ENCODE measurements around the gene SLAIN2.

Gene SLAIN2

GRCh38 chr4:48396043-48396442 is 54.7 kb downstream of the SLAIN2 start:
- H3K79me2 ChIP-seq (ENCODE audit: control insufficient read depth, low read length) = no peaks in the 10 kb centered on the region
- no peaks in the 10 kb centered on the region for H3K9me3 ChIP-seq (ENCODE audit: control insufficient read depth, insufficient read depth, low read length)
- H3F3A ChIP-seq (ENCODE audit: control insufficient read depth, insufficient read depth) = no peaks in the 10 kb centered on the region
- no peak overlapping the region for H3K4me2 ChIP-seq (ENCODE audit: low read length)
- no peak overlapping the region for H3K27ac ChIP-seq (ENCODE audit: low read depth, low read length)
- no peak overlapping the region for H3K4me3 ChIP-seq (ENCODE audit: low read length)
- H3K9me2 ChIP-seq (replicated peaks; ENCODE audit: control insufficient read depth, low read length) = no peaks in the 10 kb centered on the region
- H3K27me3 ChIP-seq (ENCODE audit: control insufficient read depth, low read length) = no peaks in the 10 kb centered on the region
- H4K20me1 ChIP-seq (ENCODE audit: control insufficient read depth, insufficient read depth, low read depth, low read length) = no peaks in the 10 kb centered on the region
- TF ChIP-seq CTCF (IDR thresholded peaks at IDR 0.05; ENCODE audit: low read depth, low read length, poor library complexity, severe bottlenecking) (no peak), EZH2phosphoT487 (IDR thresholded peaks at IDR 0.05; ENCODE audit: borderline replicate concordance, low read length) (no peak)
- H3K4me1 ChIP-seq (ENCODE audit: control insufficient read depth, low read length) = peaks cover 9% of the 10 kb centered on the region
- peaks cover 27% of the 10 kb centered on the region for H3K36me3 ChIP-seq (ENCODE audit: control insufficient read depth, low read length)

GRCh38 chr4:48400416-48400815 is 59.1 kb downstream of the SLAIN2 start:
- H3K79me2 ChIP-seq (ENCODE audit: control insufficient read depth, low read length) = no peaks in the 10 kb centered on the region
- H3K36me3 ChIP-seq (ENCODE audit: control insufficient read depth, low read length) = peaks cover 11% of the 10 kb centered on the region
- H3K9me3 ChIP-seq (ENCODE audit: control insufficient read depth, insufficient read depth, low read length) = no peaks in the 10 kb centered on the region
- no peaks in the 10 kb centered on the region for H3K9me2 ChIP-seq (replicated peaks; ENCODE audit: control insufficient read depth, low read length)
- H3K4me3 ChIP-seq (ENCODE audit: low read length) = no peak overlapping the region
- TF ChIP-seq EZH2phosphoT487 (IDR thresholded peaks at IDR 0.05; ENCODE audit: borderline replicate concordance, low read length) (no peak), CTCF (IDR thresholded peaks at IDR 0.05; ENCODE audit: low read depth, low read length, poor library complexity, severe bottlenecking) (no peak)
- no peaks in the 10 kb centered on the region for H3K4me1 ChIP-seq (ENCODE audit: control insufficient read depth, low read length)
- no peak overlapping the region for H3K4me2 ChIP-seq (ENCODE audit: low read length)
- H4K20me1 ChIP-seq (ENCODE audit: control insufficient read depth, insufficient read depth, low read depth, low read length) = no peaks in the 10 kb centered on the region
- H3K27ac ChIP-seq (ENCODE audit: low read depth, low read length) = no peak overlapping the region
- no peaks in the 10 kb centered on the region for H3K27me3 ChIP-seq (ENCODE audit: control insufficient read depth, low read length)
- H3F3A ChIP-seq (ENCODE audit: control insufficient read depth, insufficient read depth) = no peaks in the 10 kb centered on the region

- H3K4me3 ChIP-seq (ENCODE audit: low read length) = no peak overlapping the region
- H3K4me2 ChIP-seq (ENCODE audit: low read length) = no peak overlapping the region
- no peaks in the 10 kb centered on the region for H3K27me3 ChIP-seq (ENCODE audit: control insufficient read depth, low read length)
- no peak overlapping the region for H3K27ac ChIP-seq (ENCODE audit: low read depth, low read length)
- no peaks in the 10 kb centered on the region for H3K9me3 ChIP-seq (ENCODE audit: control insufficient read depth, insufficient read depth, low read length)
- H3K79me2 ChIP-seq (ENCODE audit: control insufficient read depth, low read length) = no peaks in the 10 kb centered on the region
- no peaks in the 10 kb centered on the region for H4K20me1 ChIP-seq (ENCODE audit: control insufficient read depth, insufficient read depth, low read depth, low read length)
- no peaks in the 10 kb centered on the region for H3K9me2 ChIP-seq (replicated peaks; ENCODE audit: control insufficient read depth, low read length)
- no peaks in the 10 kb centered on the region for H3F3A ChIP-seq (ENCODE audit: control insufficient read depth, insufficient read depth)
- H3K4me1 ChIP-seq (ENCODE audit: control insufficient read depth, low read length) = no peaks in the 10 kb centered on the region
- H3K36me3 ChIP-seq (ENCODE audit: control insufficient read depth, low read length) = peaks cover 6% of the 10 kb centered on the region
- no peak for TF ChIP-seq CTCF (IDR thresholded peaks at IDR 0.05; ENCODE audit: low read depth, low read length, poor library complexity, severe bottlenecking)
- no peak for TF ChIP-seq EZH2phosphoT487 (IDR thresholded peaks at IDR 0.05; ENCODE audit: borderline replicate concordance, low read length)
Measured at GRCh38 chr4:48403358-48403757, 62.0 kb downstream of the SLAIN2 start.

GRCh38 chr4:48403779-48404178 is 62.5 kb downstream of the SLAIN2 start:
- TF ChIP-seq EZH2phosphoT487 (IDR thresholded peaks at IDR 0.05; ENCODE audit: borderline replicate concordance, low read length) = no peak
- no peak for TF ChIP-seq CTCF (IDR thresholded peaks at IDR 0.05; ENCODE audit: low read depth, low read length, poor library complexity, severe bottlenecking)
- Histone ChIP-seq H3F3A (ENCODE audit: control insufficient read depth, insufficient read depth) (no peaks in the 10 kb centered on the region), H3K4me3 (ENCODE audit: low read length) (no peak overlapping the region), H3K36me3 (ENCODE audit: control insufficient read depth, low read length) (peaks cover 6% of the 10 kb centered on the region), H3K27me3 (ENCODE audit: control insufficient read depth, low read length) (no peaks in the 10 kb centered on the region), H3K9me3 (ENCODE audit: control insufficient read depth, insufficient read depth, low read length) (no peaks in the 10 kb centered on the region), H3K79me2 (ENCODE audit: control insufficient read depth, low read length) (no peaks in the 10 kb centered on the region), H3K27ac (ENCODE audit: low read depth, low read length) (no peak overlapping the region), H4K20me1 (ENCODE audit: control insufficient read depth, insufficient read depth, low read depth, low read length) (no peaks in the 10 kb centered on the region), H3K4me2 (ENCODE audit: low read length) (no peak overlapping the region), H3K4me1 (ENCODE audit: control insufficient read depth, low read length) (no peaks in the 10 kb centered on the region), H3K9me2 (replicated peaks; ENCODE audit: control insufficient read depth, low read length) (no peaks in the 10 kb centered on the region)
